ENCODE data around the gene ZNF45. TPM values are rescaled to one million over a fixed set of nuclear protein-coding genes. Genes with fewer than 3 reads are reported as not detected.

Gene ZNF45
- total RNA-seq, 1 experiment from 2014 or later: 19.8 TPM

GRCh38 chr19:43934055-43934984 is 762 bp downstream of the ZNF45 start:
- H3K23ac ChIP-seq (ENCODE audit: insufficient read length, low read depth, low read length): no peak overlapping the region
- H3K79me2 ChIP-seq (ENCODE audit: insufficient read depth, low read length): no peaks in the 10 kb centered on the region
- peak; percentile 14; the same call in 1 of the 3 replicates for TF ChIP-seq CTCF (conservative IDR thresholded peaks at IDR 0.05)
- Mint-ChIP-seq H3K27me3 (ENCODE audit: low read depth) (peaks cover 16% of the 10 kb centered on the region), H3K4me1 (peaks cover 7 to 8% of the 10 kb centered on the region in 2 experiments), H3K36me3 (ENCODE audit: insufficient read depth in 1 of 3, low read depth in 3 of 3) (peaks cover 17 to 41% (median 30%) of the 10 kb centered on the region in 3 experiments; a peak in 6 of 7 replicates), H3K4me3 (peak overlapping the region; percentile 94 to 96), H3K9me3 (peaks cover 0 to 11% of the 10 kb centered on the region in 2 experiments), H3K27ac (peak overlapping the region; percentile 90 to 98 (median 94); a peak in 5 of 7 replicates)
- H3K23me2 ChIP-seq (ENCODE audit: insufficient read length, low read depth, low read length, poor library complexity, severe bottlenecking): no peaks in the 10 kb centered on the region
- H3K18ac ChIP-seq (ENCODE audit: insufficient read length, low read depth, low read length): no peak overlapping the region
- no peak overlapping the region for H4K5ac ChIP-seq (ENCODE audit: insufficient read length, low read depth, low read length)
- H3K4me1 ChIP-seq (ENCODE audit: insufficient read depth, low read length): no peaks in the 10 kb centered on the region
- peak overlapping the region; percentile 80 for H3K9ac ChIP-seq (ENCODE audit: extremely low read depth, insufficient read length, low read length)
- no CpG with 5 or more reads among the region's 15 CpGs for WGBS (ENCODE audit: extremely low coverage, insufficient read length, low lambda C conversion rate)
- no peak overlapping the region for H2AK5ac ChIP-seq (ENCODE audit: insufficient read length, low read length)
- H3K56ac ChIP-seq (ENCODE audit: insufficient read length, low read depth, low read length): no peak overlapping the region
- H3K14ac ChIP-seq (ENCODE audit: insufficient read depth, low read length): no peak overlapping the region
- no peaks in the 10 kb centered on the region for H3K9me3 ChIP-seq (ENCODE audit: control insufficient read depth, low read depth, low read length)
- no peak overlapping the region for H4K8ac ChIP-seq (replicated peaks; ENCODE audit: insufficient read length, low read depth, low read length)
- H3K4ac ChIP-seq (ENCODE audit: low read depth, low read length): no peak overlapping the region
- no peaks in the 10 kb centered on the region for H3K27me3 ChIP-seq (ENCODE audit: insufficient read depth, low read length)
- no peak overlapping the region for H2BK5ac ChIP-seq (ENCODE audit: insufficient read length, low read length)
- H3T11ph ChIP-seq (ENCODE audit: low read length): no peak overlapping the region
- H2BK15ac ChIP-seq (ENCODE audit: low read depth, low read length): no peak overlapping the region
- no peak overlapping the region for H2BK12ac ChIP-seq (ENCODE audit: insufficient read length, low read depth, low read length)
- H2BK120ac ChIP-seq (ENCODE audit: low read depth, low read length, poor library complexity, severe bottlenecking): no peak overlapping the region
- peak overlapping the region; percentile 84 for H3K4me2 ChIP-seq (ENCODE audit: insufficient read depth, insufficient read length, low read length)
- H4K20me1 ChIP-seq (ENCODE audit: control insufficient read depth, insufficient read depth, insufficient read length): no peaks in the 10 kb centered on the region
- no peak overlapping the region for H2AFZ ChIP-seq (ENCODE audit: low read length)
- no peak overlapping the region for H2BK20ac ChIP-seq (ENCODE audit: low read depth, low read length, poor library complexity, severe bottlenecking)
- H4K91ac ChIP-seq (ENCODE audit: insufficient read length, low read depth, low read length): no peak overlapping the region
- no peaks in the 10 kb centered on the region for H3K79me1 ChIP-seq (ENCODE audit: insufficient read depth, low read depth, low read length, poor library complexity, severe bottlenecking)
- no peak for DNase-seq
- no peak overlapping the region for H3K27ac ChIP-seq (ENCODE audit: insufficient read length, low read depth, low read length)

Measured in H9 (cell line).